OCI-LY3 (cell line): ENCODE results near the gene MYL6B.
A peak's percentile ranks its signal among the peaks of the same experiment; 100 is the strongest.

Source experiments
- H2AFZ ChIP-seq: fragments of 200-600, 300-600 bp; shearing (Covaris generic); 2 replicates; pipeline ENCODE4 v1.6.0; 2014; ENCODE audit warnings: antibody characterized with exemption, low read depth, low read length
- H3K27ac ChIP-seq: fragments of 200-600, 300-600 bp; sonication (generic); 2 replicates; pipeline ENCODE4 v1.5.1; 2014; ENCODE audit warnings: mild to moderate bottlenecking, low read length, moderate library complexity, mixed read lengths
- H3K27me3 ChIP-seq: fragments of 200-600, 300-600 bp; sonication (generic); 2 replicates; pipeline ENCODE4 v1.6.1; 2014; ENCODE audit warnings: low read depth, low read length, mixed read lengths
- H3K36me3 ChIP-seq: fragments of 200-600, 300-600 bp; sonication (generic); replicated peaks from 2 replicates; pipeline ENCODE3; 2014; ENCODE audit warnings: low read depth, low read length, mixed read lengths
- H3K4me1 ChIP-seq: fragments of 300-600, 200-600 bp; sonication (generic); 2 replicates; pipeline ENCODE4 v1.6.1; 2014; ENCODE audit warnings: low read length, mixed read lengths
- H3K4me2 ChIP-seq: fragments of 200-600, 300-600 bp; sonication (generic); 2 replicates; pipeline ENCODE4 v1.6.1; 2014; ENCODE audit warnings: low read length, mixed read lengths
- H3K4me3 ChIP-seq: fragments of 300-600, 200-600 bp; sonication (generic); 2 replicates; pipeline ENCODE4 v1.5.1; 2014; ENCODE audit warnings: antibody characterized with exemption, mild to moderate bottlenecking, low read length, moderate library complexity
- H3K79me2 ChIP-seq: fragments of 300-600, 200-600 bp; shearing (Covaris generic); 2 replicates; pipeline ENCODE4 v1.6.1; 2014; ENCODE audit warnings: mild to moderate bottlenecking, low read length, mixed read lengths
- H3K9ac ChIP-seq: fragments of 300-600, 200-600 bp; shearing (Covaris generic); 2 replicates; pipeline ENCODE4 v1.6.0; 2014; ENCODE audit warnings: mild to moderate bottlenecking, low read length, moderate library complexity
- H3K9me3 ChIP-seq: fragments of 200-600, 300-600 bp; shearing (Covaris generic); 2 replicates; pipeline ENCODE4 v1.6.1; 2014; ENCODE audit warnings: low read length, mixed read lengths; ENCODE audit not compliant: insufficient read depth
- H4K20me1 ChIP-seq: fragments of 200-600, 300-600 bp; sonication (generic); 2 replicates; pipeline ENCODE4 v1.6.1; 2016; ENCODE audit warnings: low read length, mixed read lengths; ENCODE audit not compliant: insufficient read depth
- EZH2phosphoT487 ChIP-seq: fragments of 200-600 bp; shearing (Covaris generic); IDR thresholded peaks from 2 replicates; pipeline ENCODE4 v1.6.1; 2018; ENCODE audit warnings: antibody characterized with exemption, mixed run types, low read depth
- TF ChIP-seq, protein P1 (sequence below): fragments of 200-600, 300-600 bp; sonication (generic); IDR thresholded peaks from 2 replicates; pipeline ENCODE4 v1.5.1; 2014; ENCODE audit warnings: antibody characterized with exemption, low read length, low read depth

MYL6B gene

DNA sequence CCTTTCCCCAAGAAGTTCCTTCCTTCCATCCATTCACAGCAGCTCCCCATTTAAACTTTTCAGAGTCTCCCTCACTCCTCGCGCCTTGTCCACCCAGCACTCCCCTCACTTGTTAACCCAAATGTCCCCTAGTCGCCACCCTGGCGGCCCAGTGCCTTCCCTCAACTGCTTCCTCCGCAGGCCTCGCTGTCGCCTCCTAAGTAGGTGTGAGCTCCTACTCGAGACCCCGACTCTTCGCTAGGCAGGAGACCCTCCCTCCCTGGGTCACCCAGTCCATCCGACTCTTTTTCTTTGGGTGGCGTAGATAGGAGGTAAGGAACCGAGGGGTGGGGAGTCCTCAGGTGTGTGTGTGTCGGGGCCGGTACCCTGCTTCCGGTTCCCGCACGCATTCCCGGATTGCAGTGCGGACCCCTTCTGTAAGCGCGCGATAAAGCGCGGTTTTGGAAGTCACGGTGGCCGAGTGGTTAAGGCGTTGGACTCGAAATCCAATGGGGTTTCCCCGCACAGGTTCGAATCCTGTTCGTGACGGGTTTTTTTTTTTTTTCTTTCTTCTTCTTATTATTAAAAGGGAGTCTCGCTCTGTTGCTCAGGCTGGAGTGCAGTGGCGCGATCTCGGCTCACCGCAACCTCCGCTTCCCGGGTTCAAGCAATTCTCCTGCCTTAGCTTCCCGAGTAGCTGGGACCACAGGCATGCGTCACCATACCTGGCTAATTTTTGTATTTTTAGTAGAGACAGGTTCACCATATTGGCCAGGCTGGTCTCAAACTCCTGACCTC lies 37.7 kb downstream of the MYL6B start:
- peak overlapping the region; percentile 96 for H2AFZ ChIP-seq
- peak overlapping the region; percentile 89 for H3K4me3 ChIP-seq
- peaks cover 19% of the 10 kb centered on the region for H3K4me1 ChIP-seq
- H3K79me2 ChIP-seq, result peaks cover 31% of the 10 kb centered on the region
- H3K4me2 ChIP-seq, result peak overlapping the region; percentile 71
- no peaks in the 10 kb centered on the region for H3K9me3 ChIP-seq
- peak overlapping the region; percentile 94 for H3K9ac ChIP-seq
- peaks cover 9% of the 10 kb centered on the region; the same call in 1 of the 2 replicates for H4K20me1 ChIP-seq
- no peaks in the 10 kb centered on the region for H3K27me3 ChIP-seq
- peaks cover 14% of the 10 kb centered on the region for H3K36me3 ChIP-seq
- TF ChIP-seq EZH2phosphoT487, result no peak
- TF ChIP-seq, protein P1, sequence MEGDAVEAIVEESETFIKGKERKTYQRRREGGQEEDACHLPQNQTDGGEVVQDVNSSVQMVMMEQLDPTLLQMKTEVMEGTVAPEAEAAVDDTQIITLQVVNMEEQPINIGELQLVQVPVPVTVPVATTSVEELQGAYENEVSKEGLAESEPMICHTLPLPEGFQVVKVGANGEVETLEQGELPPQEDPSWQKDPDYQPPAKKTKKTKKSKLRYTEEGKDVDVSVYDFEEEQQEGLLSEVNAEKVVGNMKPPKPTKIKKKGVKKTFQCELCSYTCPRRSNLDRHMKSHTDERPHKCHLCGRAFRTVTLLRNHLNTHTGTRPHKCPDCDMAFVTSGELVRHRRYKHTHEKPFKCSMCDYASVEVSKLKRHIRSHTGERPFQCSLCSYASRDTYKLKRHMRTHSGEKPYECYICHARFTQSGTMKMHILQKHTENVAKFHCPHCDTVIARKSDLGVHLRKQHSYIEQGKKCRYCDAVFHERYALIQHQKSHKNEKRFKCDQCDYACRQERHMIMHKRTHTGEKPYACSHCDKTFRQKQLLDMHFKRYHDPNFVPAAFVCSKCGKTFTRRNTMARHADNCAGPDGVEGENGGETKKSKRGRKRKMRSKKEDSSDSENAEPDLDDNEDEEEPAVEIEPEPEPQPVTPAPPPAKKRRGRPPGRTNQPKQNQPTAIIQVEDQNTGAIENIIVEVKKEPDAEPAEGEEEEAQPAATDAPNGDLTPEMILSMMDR, result no peak
- H3K27ac ChIP-seq, result peak overlapping the region; percentile 74

DNA sequence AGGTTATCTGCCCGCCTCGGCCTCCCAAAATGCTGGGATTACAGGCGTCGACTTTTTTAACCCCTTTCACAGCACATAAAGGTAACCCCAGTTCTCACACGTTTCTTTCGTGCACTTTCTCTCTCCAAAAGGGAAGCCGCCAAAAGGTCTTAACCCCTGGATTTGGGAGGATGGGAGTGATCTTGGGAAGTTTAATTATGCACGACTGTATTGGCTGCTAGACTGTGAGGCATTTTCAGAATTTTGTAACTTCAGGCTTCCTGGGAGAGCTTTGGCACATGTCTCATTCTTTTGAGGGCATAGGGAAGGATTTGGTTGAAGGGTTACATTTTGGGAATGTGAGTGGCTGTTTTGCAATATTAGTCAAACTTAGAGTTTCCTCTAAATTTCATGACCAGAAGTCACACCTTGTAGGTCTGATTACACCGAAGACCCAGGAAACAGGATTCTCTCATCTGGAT lies 38.3 kb downstream of the MYL6B start:
- Histone ChIP-seq H2AFZ (peak overlapping the region; percentile 67), H3K9ac (peak overlapping the region; percentile 94), H3K4me1 (peaks cover 19% of the 10 kb centered on the region), H3K4me3 (peak overlapping the region; percentile 89), H3K36me3 (peaks cover 12% of the 10 kb centered on the region), H3K79me2 (peaks cover 31% of the 10 kb centered on the region), H4K20me1 (peaks cover 9% of the 10 kb centered on the region; the same call in 1 of the 2 replicates), H3K9me3 (no peaks in the 10 kb centered on the region), H3K27me3 (no peaks in the 10 kb centered on the region), H3K4me2 (peak overlapping the region; percentile 71), H3K27ac (no peak overlapping the region)
- TF ChIP-seq, protein P1, result no peak
- TF ChIP-seq EZH2phosphoT487, result no peak

DNA sequence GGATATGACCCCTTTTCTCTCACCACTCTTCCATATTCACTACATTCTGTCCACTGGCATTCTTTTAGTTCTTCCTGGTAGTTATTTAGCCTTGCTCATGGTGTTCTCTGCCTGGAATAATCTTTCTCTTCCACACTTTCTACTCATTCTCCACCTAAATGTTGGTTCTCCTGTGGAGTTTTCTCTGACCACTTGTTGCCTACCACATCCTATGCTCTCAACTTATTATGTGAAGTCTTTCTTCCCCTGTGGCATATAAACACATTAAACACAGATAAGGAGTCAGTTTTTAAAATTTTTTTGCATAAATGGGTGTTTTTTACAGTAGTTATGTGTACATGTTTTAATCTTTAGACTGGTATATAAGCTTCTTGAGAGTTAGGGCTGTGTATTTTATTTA lies 40.2 kb downstream of the MYL6B start:
- 0 out of 2 replicates have a peak overlapping the region, but pooled peaks have one; percentile 43 for H2AFZ ChIP-seq

More for the DNA sequence above, 40.2 kb downstream of the MYL6B start:
- Histone ChIP-seq H3K36me3 (no peaks in the 10 kb centered on the region), H3K4me3 (no peak overlapping the region), H3K4me1 (peaks cover 17% of the 10 kb centered on the region), H3K9me3 (no peaks in the 10 kb centered on the region), H3K79me2 (peaks cover 16% of the 10 kb centered on the region), H3K9ac (no peak overlapping the region), H3K27me3 (no peaks in the 10 kb centered on the region), H3K4me2 (no peak overlapping the region), H3K27ac (no peak overlapping the region), H4K20me1 (peaks cover 6% of the 10 kb centered on the region; the same call in 1 of the 2 replicates)
- no peak for TF ChIP-seq EZH2phosphoT487
- TF ChIP-seq, protein P1, result no peak
